Fibroblast of lung (primary cell): ENCODE data around the gene ZNF827.

Experiments
- EZH2 ChIP-seq: IDR thresholded peaks from 2 replicates; pipeline ENCODE4 v1.5.1; 2012; ENCODE audit warnings: low read length, control low read depth, mild to moderate bottlenecking; ENCODE audit errors: missing control alignments
- TF ChIP-seq, protein P1 (sequence below), 2 donors: IDR thresholded peaks in 1 of 2; conservative IDR thresholded peaks in 1 of 2; 1 replicate in 1 of 2; 2 replicates in 1 of 2; pipeline ENCODE4 v1.5.1; 2011 to 2012; ENCODE audit warnings: low read length in 2 of 2, control low read depth in 1 of 2, inconsistent platforms in 1 of 2, low read depth in 1 of 2, mild to moderate bottlenecking in 1 of 2

DNA sequence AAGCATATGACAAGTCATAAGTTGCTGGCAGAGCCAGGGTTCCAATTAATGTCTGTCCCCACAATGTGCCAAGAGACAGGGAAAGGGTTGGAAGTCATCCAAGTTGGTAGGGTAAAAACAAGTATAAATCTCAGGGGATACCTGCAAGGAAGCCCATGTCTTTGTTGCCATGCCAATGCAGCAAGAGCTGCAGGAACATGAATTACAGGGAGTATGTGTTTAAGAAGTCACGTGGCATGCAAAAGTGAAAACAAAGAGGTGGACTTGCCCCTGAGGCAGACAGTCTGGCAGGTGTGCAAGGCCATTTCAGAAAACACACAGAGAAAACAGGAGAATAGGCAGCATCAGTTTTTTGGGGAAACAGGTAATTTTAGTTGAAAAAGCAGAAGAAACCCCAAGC is 229.3 kb downstream of the ZNF827 start:
- TF ChIP-seq, protein P1, sequence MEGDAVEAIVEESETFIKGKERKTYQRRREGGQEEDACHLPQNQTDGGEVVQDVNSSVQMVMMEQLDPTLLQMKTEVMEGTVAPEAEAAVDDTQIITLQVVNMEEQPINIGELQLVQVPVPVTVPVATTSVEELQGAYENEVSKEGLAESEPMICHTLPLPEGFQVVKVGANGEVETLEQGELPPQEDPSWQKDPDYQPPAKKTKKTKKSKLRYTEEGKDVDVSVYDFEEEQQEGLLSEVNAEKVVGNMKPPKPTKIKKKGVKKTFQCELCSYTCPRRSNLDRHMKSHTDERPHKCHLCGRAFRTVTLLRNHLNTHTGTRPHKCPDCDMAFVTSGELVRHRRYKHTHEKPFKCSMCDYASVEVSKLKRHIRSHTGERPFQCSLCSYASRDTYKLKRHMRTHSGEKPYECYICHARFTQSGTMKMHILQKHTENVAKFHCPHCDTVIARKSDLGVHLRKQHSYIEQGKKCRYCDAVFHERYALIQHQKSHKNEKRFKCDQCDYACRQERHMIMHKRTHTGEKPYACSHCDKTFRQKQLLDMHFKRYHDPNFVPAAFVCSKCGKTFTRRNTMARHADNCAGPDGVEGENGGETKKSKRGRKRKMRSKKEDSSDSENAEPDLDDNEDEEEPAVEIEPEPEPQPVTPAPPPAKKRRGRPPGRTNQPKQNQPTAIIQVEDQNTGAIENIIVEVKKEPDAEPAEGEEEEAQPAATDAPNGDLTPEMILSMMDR (conservative IDR thresholded peaks at IDR 0.05 in 1 of 2, IDR thresholded peaks at IDR 0.05 in 1 of 2; ENCODE audit: low read depth in 1 of 2, low read length in 2 of 2), result no peak
- no peak for TF ChIP-seq EZH2
